ENCODE results near the gene ZNF804B.

DNA sequence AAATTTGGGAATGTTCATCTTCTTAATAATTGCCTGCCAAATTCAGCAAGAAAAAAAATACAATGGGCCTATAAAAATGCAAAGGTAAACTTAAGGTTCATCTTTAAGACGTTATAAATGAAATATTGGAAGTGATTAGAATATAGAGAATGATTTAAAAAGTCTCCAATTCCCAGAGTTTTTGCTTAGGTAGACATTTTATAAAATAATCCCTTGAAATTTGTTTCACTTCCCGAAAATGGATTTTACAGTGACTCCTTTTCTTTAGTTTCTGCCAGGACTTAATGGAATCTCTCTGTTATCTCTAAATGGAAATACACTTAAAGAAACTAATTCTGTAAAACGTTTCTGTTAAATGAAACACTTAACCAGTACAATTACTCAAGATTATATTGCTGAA is 580.2 kb downstream of the ZNF804B start:
- no peak for TF ChIP-seq CTCF (IDR thresholded peaks at IDR 0.05; ENCODE audit: low read depth, low read length)
- TF ChIP-seq EZH2phosphoT487 (IDR thresholded peaks at IDR 0.05; ENCODE audit: low read depth): no peak

All from OCI-LY3 (cell line).